ENCODE results near the gene ZNF148.
"Not testable (repeated sequence)": the region's sequence is repeated elsewhere in the genome, so short reads cannot be mapped to it uniquely, and the experiment has no call there.

Gene ZNF148

GRCh38 chr3:125375950-125376679 lies 990 bp upstream of the ZNF148 start:
- no peak for DNase-seq (ENCODE audit: low read depth)

GRCh38 chr3:125374501-125374995 lies 577 bp downstream of the ZNF148 start:
- peak; percentile 18 for DNase-seq (ENCODE audit: low read depth)

- no peak for DNase-seq (ENCODE audit: low read depth)
Measured at GRCh38 chr3:125367403-125368230, 7.5 kb downstream of the ZNF148 start.

DNA sequence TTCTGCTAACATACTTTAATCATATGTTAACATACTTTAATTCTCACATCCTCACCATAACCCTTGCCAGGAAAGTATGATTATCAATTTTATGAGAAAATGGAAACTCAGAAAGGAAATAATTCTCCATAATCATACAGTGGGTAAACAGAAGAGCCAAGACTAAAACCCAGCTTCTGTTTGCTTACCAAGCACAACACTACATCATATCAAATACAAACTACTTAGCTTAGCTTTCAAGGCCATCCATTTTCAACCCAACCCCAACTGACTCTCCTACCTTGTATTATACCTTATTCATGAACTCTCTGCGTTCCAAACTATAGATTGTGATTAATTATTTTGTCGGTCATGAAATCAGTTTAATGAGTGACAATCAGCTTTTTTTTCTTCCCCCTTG lies 9.0 kb downstream of the ZNF148 start:
- no peak for DNase-seq (ENCODE audit: low read depth)

- DNase-seq (ENCODE audit: low read depth), result no peak
Measured at GRCh38 chr3:125359700-125360099, 15.4 kb downstream of the ZNF148 start.

DNA sequence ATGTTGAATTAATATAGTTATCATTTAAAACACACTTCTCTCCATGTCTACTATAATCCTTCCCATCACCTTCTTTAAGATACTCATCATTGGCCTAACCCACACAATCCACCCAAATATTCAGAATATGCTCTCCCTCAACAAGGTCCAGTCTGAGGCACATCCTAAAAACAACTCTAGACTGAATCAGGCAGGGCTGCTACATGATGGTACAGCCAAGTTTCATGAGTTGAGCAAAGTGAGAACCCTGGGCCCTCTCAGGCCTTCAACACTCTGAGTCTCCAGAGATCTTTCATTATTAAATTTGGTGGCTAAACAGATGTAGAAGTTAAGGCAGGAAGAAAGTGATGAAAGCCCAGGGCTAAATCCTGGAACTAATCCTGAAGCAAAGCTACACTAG lies 16.2 kb downstream of the ZNF148 start:
- no peak for DNase-seq (ENCODE audit: low read depth)

DNA sequence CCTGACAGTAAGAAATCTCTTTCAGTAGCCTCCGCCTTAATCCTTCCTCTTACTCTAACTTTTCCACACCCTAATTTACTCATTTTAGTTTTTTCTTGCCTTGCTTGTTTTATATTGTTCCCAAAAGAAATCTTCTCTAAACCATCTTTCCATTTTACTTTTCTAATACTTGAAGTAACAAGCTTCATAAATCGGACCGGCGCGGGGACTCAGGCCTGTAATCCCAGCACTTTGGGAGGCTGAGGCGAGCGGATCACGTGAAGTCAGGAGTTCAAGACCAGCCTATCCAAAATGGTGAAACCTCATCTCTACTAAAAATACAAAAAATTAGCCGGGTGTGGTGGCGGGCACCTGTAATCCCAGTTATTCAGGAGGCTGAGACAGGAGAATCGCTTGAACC lies 17.3 kb downstream of the ZNF148 start:
- DNase-seq (ENCODE audit: low read depth), result no peak

GRCh38 chr3:125357032-125357658 lies 18.0 kb downstream of the ZNF148 start:
- peak; percentile 49 for DNase-seq (ENCODE audit: low read depth)

- no peak for DNase-seq (ENCODE audit: low read depth)
Measured at GRCh38 chr3:125356140-125357026, 18.7 kb downstream of the ZNF148 start.

GRCh38 chr3:125353659-125354058 lies 21.5 kb downstream of the ZNF148 start:
- no peak for DNase-seq (ENCODE audit: low read depth)

- no peak for DNase-seq (ENCODE audit: low read depth)
Measured at GRCh38 chr3:125353128-125353527, 22.0 kb downstream of the ZNF148 start.

DNA sequence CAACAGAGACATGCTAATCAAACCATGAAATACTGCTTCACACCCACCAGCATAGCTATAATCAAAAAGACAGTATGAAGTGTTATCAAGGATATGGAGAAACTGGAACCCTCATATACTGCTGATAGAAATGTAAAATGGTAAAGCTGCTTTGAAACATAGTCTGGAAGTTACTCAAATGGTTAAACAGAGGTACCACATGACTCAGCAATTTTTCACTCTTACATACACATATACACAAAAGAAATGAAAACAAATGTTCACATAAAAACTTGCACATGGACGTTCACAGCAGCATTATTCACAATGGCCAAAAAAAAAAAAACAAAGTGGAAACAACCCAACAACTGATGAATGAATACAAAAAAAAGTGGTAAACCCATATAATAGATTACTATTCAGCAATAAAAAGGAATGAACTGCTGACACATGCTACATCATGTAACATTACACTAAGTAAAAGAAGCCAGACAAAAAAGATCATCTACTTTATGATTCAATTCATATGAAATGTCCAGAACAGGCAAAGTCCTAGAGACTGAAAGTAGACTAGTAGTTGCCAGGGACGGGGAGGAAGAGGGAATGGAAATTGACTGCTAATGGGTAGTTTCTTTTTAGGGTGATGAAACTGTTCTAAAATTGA lies 23.2 kb downstream of the ZNF148 start:
- no peak for DNase-seq (ENCODE audit: low read depth)

GRCh38 chr3:125351152-125351551 lies 24.0 kb downstream of the ZNF148 start:
- DNase-seq (ENCODE audit: low read depth), result no peak

GRCh38 chr3:125350597-125350996 lies 24.5 kb downstream of the ZNF148 start:
- no peak for DNase-seq (ENCODE audit: low read depth)

DNA sequence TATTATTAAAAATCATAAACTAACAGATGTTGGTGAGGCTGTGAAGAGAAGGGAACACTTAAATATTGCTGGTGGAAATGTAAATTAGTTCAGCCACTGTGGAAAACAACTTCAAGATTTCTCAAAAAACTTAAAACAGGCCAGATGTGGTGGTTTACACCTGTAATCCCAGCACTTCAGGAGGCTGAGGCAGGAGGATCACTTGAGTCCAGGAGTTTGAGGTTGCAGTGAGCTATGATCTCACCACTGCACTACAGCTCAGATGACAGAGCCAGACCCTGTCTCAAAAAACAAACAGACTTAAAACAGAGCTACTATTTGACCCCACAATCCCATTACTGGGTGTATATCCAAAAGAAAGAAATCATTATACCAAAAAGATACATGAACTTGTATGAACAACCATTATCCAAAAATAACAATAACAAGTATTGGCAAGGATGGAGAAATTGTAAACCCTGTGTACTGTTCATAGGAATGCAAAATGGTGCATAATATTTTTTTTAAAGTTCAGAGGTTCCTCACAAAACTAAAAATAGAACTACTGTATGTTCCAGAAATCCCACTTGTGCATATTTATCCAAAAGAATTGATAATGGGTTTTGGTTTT lies 25.5 kb downstream of the ZNF148 start:
- no peak for DNase-seq (ENCODE audit: low read depth)

DNA sequence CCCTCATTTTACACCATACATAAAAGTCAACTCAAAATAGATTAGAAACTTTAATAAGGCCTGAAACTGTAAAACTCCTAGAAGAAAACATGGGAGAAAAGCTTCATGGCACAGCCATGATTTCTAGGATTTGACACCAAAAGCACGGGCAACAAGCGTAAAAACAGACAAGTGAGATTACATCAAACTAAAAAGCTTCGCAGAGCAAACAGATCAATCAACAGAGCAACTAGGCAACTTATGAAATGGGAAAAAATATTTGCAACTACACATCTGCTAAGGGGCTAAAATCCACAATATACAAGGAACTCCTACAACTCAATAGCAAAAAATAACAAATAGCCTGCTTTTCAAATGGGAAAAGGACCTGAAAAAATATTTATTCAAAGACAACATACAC lies 26.1 kb downstream of the ZNF148 start:
- DNase-seq (ENCODE audit: low read depth), result no peak

DNA sequence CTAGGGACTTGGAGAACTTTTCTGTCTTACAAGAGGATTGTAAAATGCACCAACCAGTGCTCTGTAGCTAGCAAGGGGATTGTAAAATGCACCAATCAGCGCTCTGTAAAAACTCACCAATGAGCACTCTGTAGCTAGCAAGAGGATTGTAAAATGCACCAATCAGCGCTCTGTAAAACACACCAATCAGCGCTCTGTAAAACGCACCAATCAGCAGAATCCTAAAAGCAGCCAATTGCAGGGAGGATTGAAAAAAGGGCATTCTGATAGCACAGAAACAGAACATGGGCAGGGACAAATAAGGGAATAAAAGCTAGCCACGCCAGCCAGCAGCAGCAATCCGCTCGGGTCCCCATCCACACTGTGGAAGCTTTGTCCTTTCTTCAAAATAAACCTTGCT lies 31.8 kb downstream of the ZNF148 start:
- not testable (repeated sequence) for DNase-seq (ENCODE audit: low read depth)

DNA sequence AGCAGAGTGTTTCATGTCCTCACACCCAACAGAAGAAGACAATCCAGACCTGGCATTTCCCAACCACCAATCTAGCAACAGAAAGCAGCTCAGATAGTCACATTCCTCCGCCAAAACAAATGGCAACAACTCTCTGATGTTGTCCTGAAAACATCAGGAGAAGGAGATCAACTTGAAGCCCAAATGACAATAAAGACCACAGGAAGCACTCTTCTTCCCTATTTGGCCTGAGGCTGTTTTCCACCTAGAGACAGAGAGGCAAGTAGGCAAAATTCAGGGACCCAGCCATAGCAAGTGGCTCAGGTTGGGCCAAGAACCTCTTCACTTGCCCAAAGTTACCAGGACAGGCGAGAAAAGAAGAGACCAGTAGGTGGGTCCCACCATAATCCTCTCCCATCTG lies 35.0 kb downstream of the ZNF148 start:
- DNase-seq (ENCODE audit: low read depth), result no peak

DNA sequence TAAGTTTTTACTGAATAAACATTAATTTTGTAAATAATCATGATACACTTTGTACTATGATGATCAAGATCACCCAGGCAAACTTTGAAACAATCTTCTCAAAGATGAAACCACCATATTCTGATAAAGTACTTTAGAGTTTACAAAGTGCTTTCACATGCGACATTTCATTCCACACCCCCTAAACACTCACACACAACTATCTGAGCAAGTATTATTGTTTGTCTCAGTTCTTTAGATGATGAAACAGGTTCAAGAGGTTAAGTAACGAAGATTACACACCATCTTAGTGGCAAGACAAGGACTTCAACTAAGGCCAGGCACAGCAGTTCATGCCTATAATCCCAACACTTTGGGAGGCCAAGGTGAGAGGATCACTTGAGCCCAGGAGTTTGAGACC lies 37.6 kb downstream of the ZNF148 start:
- DNase-seq (ENCODE audit: low read depth), result no peak

GRCh38 chr3:125334675-125335560 lies 40.2 kb downstream of the ZNF148 start:
- DNase-seq (ENCODE audit: low read depth), result no peak

All from activated T-cell treated with anti-CD3 and anti-CD28 coated beads for 24 hours (primary cell).